ENCODE results near the gene SLC24A3. TPM values are rescaled to one million over a fixed set of nuclear protein-coding genes. Genes with fewer than 3 reads are reported as not detected.
"Not testable (repeated sequence)": the region's sequence is repeated elsewhere in the genome, so short reads cannot be mapped to it uniquely, and the experiment has no call there.

The SLC24A3 gene
- total RNA-seq, 1 experiment from 2014 or later, result 0.34 TPM

DNA sequence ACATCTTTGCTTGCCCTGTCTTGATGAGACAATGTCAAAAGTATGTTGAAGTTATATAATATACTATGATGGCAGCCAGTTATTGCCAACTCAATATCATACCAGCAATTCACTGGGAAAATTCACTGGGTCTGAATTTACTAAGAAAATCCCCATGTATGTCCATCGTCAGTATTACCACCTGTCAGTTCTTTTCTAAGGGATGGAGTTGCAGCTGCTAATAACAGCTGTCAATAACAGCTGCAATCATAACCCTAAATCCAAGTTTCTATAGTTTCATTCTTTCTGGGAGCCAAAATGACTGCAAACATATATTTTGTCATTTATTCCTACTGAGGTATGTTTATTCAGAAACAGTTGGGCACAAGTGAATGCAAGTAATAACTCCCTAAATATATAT lies 413.0 kb downstream of the SLC24A3 start:
- Histone ChIP-seq H3K9me3 (replicated peaks) (peaks cover 15% of the 10 kb centered on the region), H3K4me3 (no peak overlapping the region), H3K4me1 (peaks cover 44% of the 10 kb centered on the region), H3K27ac (peak overlapping the region; percentile 89), H3K36me3 (no peaks in the 10 kb centered on the region), H3K27me3 (no peaks in the 10 kb centered on the region)
- DNase-seq, result peak; percentile 57 to 94

DNA sequence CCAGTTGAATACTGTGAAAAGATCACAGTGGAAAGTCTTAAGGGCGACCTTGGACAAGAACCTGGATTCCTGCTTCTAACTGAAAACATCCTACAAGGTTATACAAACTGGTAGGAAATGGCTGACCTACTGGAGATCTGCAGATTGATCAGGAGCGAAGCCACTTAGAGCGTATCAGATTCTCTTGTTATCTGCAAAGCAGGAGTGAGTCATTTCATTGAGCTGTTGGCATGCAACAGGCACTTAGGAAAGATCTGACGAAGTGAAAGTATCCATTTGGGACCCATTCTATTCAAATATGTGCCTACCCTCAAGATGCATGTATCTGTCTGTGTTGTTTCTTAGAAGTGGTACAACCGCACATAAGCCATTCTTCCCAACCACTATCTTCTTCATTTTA lies 414.5 kb downstream of the SLC24A3 start:
- H3K9me3 ChIP-seq (replicated peaks), result peaks cover 15% of the 10 kb centered on the region
- peak overlapping the region; percentile 89 for H3K27ac ChIP-seq
- peak in 1 of 2 experiments; percentile 26 for DNase-seq
- H3K36me3 ChIP-seq, result no peaks in the 10 kb centered on the region
- peaks cover 29% of the 10 kb centered on the region for H3K4me1 ChIP-seq
- H3K4me3 ChIP-seq, result no peak overlapping the region
- H3K27me3 ChIP-seq, result no peaks in the 10 kb centered on the region

DNA sequence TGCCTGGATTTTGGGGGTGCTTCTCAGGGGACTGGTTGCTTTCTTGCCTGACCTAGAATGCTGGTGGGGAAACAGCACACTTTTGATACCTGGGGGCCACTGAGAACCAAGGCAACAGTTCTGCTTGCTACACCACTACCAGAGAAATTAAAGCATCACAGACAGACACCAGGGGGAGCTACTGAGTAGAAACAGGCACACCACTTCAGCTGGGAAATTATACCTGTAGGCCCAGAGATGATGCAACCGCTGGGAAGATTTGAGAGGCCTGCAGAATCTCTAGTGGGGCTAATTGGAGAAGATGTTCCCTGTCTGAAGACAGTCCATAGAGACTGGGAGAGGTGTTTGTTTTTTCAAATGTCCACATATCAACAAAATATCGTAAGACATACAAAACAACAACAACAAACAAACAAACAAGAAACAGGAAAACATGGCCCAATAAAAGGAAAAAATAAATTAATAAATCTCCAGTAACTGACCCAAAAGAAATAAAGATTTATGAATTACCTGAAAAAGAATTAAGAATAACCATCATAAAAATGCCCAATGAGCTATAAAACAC lies 416.2 kb downstream of the SLC24A3 start:
- Histone ChIP-seq H3K9me3 (replicated peaks) (peaks cover 13% of the 10 kb centered on the region), H3K27me3 (no peaks in the 10 kb centered on the region), H3K36me3 (no peaks in the 10 kb centered on the region), H3K4me1 (peaks cover 29% of the 10 kb centered on the region), H3K4me3 (no peak overlapping the region), H3K27ac (no peak overlapping the region)
- peak; percentile 69 to 86 for DNase-seq

DNA sequence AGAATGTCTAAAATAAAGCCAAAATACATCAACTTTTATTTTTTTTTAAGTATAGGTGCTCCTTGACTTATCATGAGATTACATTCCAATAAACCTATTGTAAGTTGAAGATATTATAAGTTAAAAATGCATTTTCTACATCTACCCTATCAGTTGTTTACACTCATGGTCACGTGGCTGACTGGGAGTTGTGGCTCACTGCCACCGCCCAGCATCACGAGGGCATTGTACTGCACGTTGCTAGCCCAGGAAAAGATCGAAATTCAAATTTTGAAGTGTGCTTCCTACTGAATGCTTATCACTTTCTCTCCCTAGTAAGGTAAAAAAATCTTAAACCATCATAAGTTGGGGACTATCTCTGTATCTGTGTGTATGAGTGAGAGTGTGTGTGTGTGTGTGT lies 419.0 kb downstream of the SLC24A3 start:
- H3K27me3 ChIP-seq, result no peaks in the 10 kb centered on the region
- H3K36me3 ChIP-seq, result no peaks in the 10 kb centered on the region
- no peak overlapping the region for H3K27ac ChIP-seq
- DNase-seq, result no peak
- no peak overlapping the region for H3K4me3 ChIP-seq
- H3K9me3 ChIP-seq (replicated peaks), result no peaks in the 10 kb centered on the region; the same call in 1 of the 2 replicates
- peaks cover 9% of the 10 kb centered on the region for H3K4me1 ChIP-seq

DNA sequence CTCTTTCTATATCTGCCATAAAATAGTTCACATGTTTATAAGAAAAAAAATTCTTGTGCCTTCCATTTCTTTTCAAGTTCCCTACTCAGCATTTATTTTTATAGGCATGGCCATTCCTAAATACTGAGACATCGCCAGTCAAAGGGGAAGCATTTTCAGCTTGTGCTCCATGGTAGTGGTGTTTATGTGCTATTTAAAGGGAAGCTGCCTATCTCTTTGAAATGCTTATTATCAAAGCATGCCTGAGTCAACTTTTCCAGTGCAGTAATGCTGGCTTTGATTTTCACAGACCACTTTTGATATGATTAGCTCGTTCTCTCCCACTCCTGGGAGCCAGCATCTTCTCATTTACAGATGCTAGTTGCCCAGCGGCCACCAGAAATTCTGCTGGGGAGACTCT lies 421.5 kb downstream of the SLC24A3 start:
- DNase-seq, result no peak
- Histone ChIP-seq H3K4me3 (no peak overlapping the region), H3K27me3 (no peaks in the 10 kb centered on the region), H3K4me1 (no peaks in the 10 kb centered on the region), H3K9me3 (replicated peaks) (no peaks in the 10 kb centered on the region), H3K27ac (no peak overlapping the region), H3K36me3 (no peaks in the 10 kb centered on the region)

DNA sequence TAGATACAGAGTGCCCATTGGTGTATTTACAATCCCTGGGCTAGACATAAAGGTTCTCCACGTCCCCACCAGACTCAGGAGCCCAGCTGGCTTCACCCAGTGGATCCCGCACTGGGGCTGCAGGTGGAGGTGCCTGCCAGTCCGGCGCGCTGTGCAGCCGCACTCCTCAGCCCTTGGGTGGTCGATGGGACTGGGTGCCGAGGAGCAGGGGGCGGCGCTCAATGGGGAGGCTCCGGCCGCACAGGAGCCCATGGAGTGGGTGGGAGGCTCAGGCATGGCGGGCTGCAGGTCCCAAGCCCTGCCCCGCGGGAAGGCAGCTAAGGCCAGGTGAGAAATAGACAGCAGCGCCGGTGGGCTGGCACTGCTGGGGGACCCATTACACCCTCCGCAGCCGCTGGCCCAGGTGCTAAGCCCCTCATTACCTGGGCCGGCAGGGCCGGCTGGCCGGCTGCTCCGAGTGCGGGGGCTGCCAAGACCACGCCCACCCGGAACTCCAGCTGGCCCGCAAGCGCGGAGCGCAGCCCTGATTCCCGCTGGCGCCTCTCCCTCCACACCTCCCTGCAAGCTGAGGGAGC lies 427.1 kb downstream of the SLC24A3 start:
- H3K4me3 ChIP-seq; H3K9me3 ChIP-seq (replicated peaks); H3K27ac ChIP-seq; H3K4me1 ChIP-seq; H3K36me3 ChIP-seq; H3K27me3 ChIP-seq; DNase-seq: not testable (repeated sequence)

DNA sequence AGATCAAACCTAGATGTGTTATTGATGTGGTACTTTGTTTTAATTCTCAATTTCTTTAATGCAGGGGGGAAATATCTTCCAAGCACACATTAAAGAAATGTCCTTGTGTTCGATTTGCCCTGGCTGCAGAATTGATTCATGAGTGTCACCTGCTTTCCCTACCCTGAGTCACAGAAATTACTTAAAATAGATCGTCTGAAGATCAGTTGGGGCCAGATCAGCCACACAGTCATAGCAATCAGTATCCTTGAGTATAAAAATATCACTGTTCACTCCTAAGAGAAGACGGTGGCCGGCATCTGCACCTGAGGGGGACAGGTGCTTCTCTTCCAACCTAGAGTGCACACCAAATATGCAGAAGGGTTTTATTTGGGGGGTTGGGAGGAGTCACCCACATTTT lies 430.4 kb downstream of the SLC24A3 start:
- Histone ChIP-seq H3K9me3 (replicated peaks) (no peaks in the 10 kb centered on the region), H3K4me3 (no peak overlapping the region), H3K36me3 (no peaks in the 10 kb centered on the region), H3K4me1 (no peaks in the 10 kb centered on the region), H3K27me3 (no peaks in the 10 kb centered on the region), H3K27ac (no peak overlapping the region)
- no peak for DNase-seq

DNA sequence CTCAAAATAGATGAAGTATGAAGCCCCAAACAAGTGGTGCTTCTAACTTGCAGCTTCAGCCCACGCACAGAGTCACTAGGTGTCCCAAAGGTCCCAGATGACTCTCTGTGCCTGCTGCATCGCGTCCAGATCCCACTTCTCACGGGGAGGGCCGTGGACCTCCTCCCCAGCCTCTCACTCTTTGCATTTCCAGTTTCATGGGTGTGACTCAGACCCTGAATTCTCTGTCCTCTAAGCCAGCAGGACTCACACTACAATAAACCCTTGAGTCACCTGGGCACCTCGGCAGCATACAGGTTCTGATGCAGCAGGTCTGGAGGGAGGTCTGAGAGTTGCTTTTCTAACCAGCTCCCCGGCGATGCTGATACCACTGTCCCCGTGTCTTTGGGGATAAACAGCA lies 431.6 kb downstream of the SLC24A3 start:
- Histone ChIP-seq H3K4me1 (no peaks in the 10 kb centered on the region), H3K27me3 (no peaks in the 10 kb centered on the region), H3K27ac (no peak overlapping the region), H3K36me3 (no peaks in the 10 kb centered on the region), H3K4me3 (no peak overlapping the region), H3K9me3 (replicated peaks) (no peaks in the 10 kb centered on the region)
- DNase-seq, result no peak

DNA sequence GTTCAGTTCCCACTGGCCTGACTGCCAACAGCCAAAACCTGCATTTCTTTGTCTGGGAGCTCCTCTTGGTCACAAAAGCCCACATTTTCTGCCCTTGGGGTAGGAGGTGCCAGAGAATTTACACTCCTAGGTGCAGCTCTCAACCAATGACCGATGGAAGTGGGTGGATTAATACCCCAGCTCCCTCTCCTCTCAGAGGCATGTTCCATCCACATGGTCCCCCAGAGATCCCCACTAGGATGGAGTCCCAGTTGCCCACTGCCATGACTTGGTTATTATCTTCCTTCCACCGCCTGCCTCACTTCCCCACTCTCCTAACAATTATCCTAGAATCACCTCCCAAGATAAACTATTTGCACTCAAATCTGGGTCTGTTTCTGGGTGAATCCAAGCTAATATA lies 434.5 kb downstream of the SLC24A3 start:
- Histone ChIP-seq H3K27me3 (no peaks in the 10 kb centered on the region), H3K9me3 (replicated peaks) (peaks cover 10% of the 10 kb centered on the region; the same call in 1 of the 2 replicates), H3K36me3 (no peaks in the 10 kb centered on the region), H3K4me3 (no peak overlapping the region), H3K4me1 (no peaks in the 10 kb centered on the region), H3K27ac (no peak overlapping the region)
- DNase-seq, result no peak

DNA sequence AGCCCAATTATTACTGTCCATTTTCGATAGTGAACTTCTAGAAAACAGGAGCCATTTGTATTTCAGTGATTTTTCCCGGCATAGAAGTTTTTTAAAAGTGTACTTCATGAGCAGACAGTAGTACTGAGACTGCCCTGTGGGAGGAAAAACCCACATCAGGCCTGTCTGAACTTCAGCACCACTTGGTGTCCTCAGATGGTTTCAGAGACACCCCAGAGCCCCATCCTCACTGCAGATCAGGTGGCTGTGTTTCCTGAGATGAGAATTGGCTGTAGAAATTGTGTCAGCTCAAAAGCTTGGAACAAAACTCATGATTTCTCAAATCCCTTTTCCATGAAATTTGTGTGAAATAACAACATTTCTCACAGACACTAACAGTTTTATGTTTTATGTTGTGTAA lies 435.6 kb downstream of the SLC24A3 start:
- Histone ChIP-seq H3K4me1 (no peaks in the 10 kb centered on the region), H3K9me3 (replicated peaks) (peaks cover 10% of the 10 kb centered on the region; the same call in 1 of the 2 replicates), H3K36me3 (no peaks in the 10 kb centered on the region), H3K27me3 (no peaks in the 10 kb centered on the region), H3K4me3 (no peak overlapping the region), H3K27ac (no peak overlapping the region)
- DNase-seq, result no peak

DNA sequence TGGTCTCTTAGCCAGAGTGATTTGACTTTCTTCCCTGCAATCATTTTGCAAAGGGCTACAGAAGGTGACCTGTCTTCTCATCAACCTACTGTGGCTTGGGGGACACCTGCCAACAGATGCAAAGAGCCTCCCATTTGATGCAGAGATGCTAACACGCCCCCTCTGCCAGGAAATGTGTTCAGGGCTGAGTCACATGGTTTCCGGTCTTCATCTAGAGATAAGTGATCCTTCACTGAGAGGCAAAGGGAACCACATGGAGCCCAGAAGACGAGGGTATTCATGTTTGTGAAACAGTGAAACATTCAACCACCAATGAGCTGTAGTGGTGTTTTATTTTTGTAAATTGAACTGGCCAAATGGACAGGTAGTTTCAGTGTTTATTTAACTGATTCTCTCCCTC lies 436.6 kb downstream of the SLC24A3 start:
- DNase-seq, result no peak
- H3K27ac ChIP-seq, result no peak overlapping the region
- peaks cover 10% of the 10 kb centered on the region; the same call in 1 of the 2 replicates for H3K9me3 ChIP-seq (replicated peaks)
- no peak overlapping the region for H3K4me3 ChIP-seq
- H3K4me1 ChIP-seq, result no peaks in the 10 kb centered on the region
- no peaks in the 10 kb centered on the region for H3K27me3 ChIP-seq
- no peaks in the 10 kb centered on the region for H3K36me3 ChIP-seq

DNA sequence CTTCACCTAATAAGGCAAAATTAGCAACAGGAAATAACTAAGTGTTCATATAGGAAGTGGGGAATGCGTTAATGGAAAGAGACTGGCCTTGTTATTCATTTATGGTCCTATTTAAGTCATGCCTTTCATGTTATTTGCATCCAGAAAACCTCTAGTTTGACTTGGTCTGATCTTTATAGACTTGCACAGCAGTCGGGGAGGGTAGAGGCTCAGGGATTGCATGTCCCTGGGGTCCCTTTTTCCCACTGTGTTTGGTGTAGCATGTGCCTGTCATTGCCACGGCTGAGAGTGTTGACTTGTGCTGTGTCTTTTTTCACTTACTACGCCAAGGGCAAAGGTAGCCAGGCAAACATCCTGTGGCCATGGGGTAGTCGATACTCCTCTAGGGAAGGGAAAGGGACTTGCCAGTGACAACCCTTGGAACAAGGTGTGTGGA lies 440.2 kb downstream of the SLC24A3 start:
- DNase-seq, result no peak
- Histone ChIP-seq H3K4me1 (peaks cover 11% of the 10 kb centered on the region), H3K27me3 (no peaks in the 10 kb centered on the region), H3K9me3 (replicated peaks) (peaks cover 10% of the 10 kb centered on the region; the same call in 1 of the 2 replicates), H3K4me3 (no peak overlapping the region), H3K27ac (no peak overlapping the region), H3K36me3 (no peaks in the 10 kb centered on the region)

DNA sequence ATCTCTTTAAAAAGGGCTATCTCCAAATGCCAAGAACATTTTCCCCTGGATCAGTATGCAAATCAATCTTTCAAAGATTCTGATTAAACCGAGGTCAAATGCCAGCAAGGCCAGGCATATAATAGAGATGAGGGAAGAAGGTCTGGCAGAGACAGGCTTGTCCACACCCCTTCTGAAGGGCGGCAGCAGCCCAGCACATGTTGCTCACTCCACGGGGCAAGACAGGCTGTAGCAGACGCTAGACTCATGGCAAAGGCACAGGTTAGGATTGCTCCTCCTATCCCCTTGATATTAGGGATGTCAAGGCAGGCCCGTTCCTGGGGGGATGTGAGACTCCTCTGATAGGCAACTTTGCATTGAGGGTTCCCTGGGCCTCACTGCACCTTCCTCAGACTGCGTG lies 440.9 kb downstream of the SLC24A3 start:
- no peak overlapping the region for H3K27ac ChIP-seq
- no peaks in the 10 kb centered on the region for H3K36me3 ChIP-seq
- H3K4me3 ChIP-seq, result no peak overlapping the region
- DNase-seq, result no peak
- H3K9me3 ChIP-seq (replicated peaks), result peaks cover 10% of the 10 kb centered on the region; the same call in 1 of the 2 replicates
- H3K27me3 ChIP-seq, result no peaks in the 10 kb centered on the region
- H3K4me1 ChIP-seq, result peaks cover 11% of the 10 kb centered on the region

DNA sequence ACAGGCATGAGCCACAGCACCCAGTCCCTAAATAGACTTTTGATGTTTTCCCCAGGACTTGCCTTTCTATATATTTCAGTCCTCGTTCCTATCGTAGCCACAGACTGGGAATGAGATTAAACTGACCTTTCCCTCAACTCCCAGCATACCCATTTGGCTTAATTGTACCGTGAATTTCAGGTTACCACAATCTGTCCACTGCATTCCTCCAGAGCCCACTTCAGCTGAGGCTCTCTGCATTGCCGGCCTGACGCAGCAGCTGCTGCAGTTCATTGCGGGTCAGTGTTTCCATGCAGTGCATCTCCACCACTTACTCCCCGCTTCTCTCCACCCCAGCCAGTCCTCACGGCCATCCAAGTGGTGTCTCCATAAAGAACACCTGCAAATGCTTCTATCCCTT lies 442.5 kb downstream of the SLC24A3 start:
- H3K4me1 ChIP-seq, result peaks cover 11% of the 10 kb centered on the region
- H3K4me3 ChIP-seq, result no peak overlapping the region
- peak overlapping the region; percentile 62 for H3K27ac ChIP-seq
- peak; percentile 84 to 91 for DNase-seq
- H3K36me3 ChIP-seq, result no peaks in the 10 kb centered on the region
- peaks cover 9% of the 10 kb centered on the region; the same call in 1 of the 2 replicates for H3K9me3 ChIP-seq (replicated peaks)
- no peaks in the 10 kb centered on the region for H3K27me3 ChIP-seq

DNA sequence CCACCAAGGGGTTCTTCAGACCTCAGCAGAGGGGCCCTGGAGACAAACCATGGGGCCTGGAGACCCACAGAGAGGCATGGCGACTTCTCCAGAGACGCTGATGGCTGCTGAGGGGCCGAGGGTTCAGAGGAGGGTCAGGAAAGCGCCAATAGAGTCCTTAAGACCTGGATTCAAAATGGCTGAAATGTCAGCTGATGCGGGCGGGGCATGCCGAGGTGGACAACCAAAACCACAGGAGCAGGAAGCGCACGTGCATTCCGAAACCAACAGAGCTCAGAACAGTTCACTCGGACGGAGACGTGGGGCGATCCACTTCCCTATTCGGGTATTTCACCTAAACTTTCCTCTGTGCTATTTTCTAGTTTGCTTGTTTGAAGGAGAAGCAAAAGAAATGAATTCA lies 445.7 kb downstream of the SLC24A3 start:
- no peaks in the 10 kb centered on the region for H3K36me3 ChIP-seq
- no peak overlapping the region for H3K27ac ChIP-seq
- no peaks in the 10 kb centered on the region for H3K9me3 ChIP-seq (replicated peaks)
- H3K4me3 ChIP-seq, result no peak overlapping the region
- H3K27me3 ChIP-seq, result no peaks in the 10 kb centered on the region
- no peak for DNase-seq
- peaks cover 18% of the 10 kb centered on the region for H3K4me1 ChIP-seq

DNA sequence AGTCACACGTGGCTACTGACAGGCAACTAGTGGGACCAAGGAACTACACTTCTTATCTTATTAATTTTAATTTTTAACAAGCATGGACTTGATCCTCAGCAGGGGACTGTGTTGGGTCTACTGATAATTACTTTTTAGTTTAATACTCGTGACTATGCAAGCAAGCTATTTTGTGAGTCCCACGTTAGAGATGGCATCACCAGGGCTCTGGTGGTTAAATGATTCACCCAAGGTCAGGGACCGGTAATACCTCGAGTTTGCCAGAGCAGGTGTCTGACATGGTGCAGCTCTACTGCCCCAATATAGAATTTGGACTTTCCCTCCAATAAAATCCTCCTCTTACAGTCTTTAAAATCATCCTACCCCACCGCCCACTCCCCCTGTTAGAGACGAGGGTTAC lies 447.0 kb downstream of the SLC24A3 start:
- H3K36me3 ChIP-seq, result no peaks in the 10 kb centered on the region
- no peak overlapping the region for H3K27ac ChIP-seq
- no peaks in the 10 kb centered on the region for H3K9me3 ChIP-seq (replicated peaks)
- H3K4me3 ChIP-seq, result no peak overlapping the region
- peaks cover 16% of the 10 kb centered on the region for H3K4me1 ChIP-seq
- no peak for DNase-seq
- no peaks in the 10 kb centered on the region for H3K27me3 ChIP-seq

Data from SJCRH30 (cell line).